Activated naive CD4-positive, alpha-beta T cell treated with anti-CD3 and anti-CD28 coated beads, Interleukin-2, amount 50 U/mL, for 24 hours (primary cell): ENCODE results near the gene RRAS2.

Experiments
- H3K27ac Mint-ChIP-seq: one replicate; pipeline ENCODE4 v1.8.0; 2021; ENCODE audit warnings: mild to moderate bottlenecking, mixed read lengths
- H3K27me3 Mint-ChIP-seq: one replicate; pipeline ENCODE4 v1.8.0; 2021; ENCODE audit warnings: mixed read lengths
- H3K36me3 Mint-ChIP-seq: one replicate; pipeline ENCODE4 v1.8.0; 2021; ENCODE audit warnings: mixed read lengths
- H3K4me1 Mint-ChIP-seq: one replicate; pipeline ENCODE4 v1.8.0; 2021; ENCODE audit warnings: mixed read lengths
- H3K4me3 Mint-ChIP-seq: one replicate; pipeline ENCODE4 v1.8.0; 2021; ENCODE audit warnings: mild to moderate bottlenecking, mixed read lengths
- H3K9me3 Mint-ChIP-seq: one replicate; pipeline ENCODE4 v1.8.0; 2021; ENCODE audit warnings: mixed read lengths

Gene RRAS2

DNA sequence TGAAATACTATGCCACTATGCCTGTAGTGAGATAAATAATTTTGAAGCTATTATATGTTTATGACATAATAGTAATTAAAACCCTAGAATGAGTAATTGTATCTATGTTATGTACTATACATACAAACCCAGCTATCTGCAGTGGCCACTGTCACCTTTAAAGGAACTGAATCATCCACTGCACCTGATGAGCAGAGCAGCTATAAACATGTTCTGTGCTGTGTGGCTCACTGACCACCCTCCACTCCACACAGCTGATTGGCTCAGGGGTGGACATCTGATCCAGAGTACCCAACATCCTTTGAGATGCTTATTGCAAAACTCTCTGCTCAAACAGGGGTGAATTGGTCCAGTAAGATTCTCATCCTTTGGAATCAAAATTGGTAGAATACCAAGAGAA, 19.2 kb upstream of the RRAS2 start:
- Mint-ChIP-seq H3K4me3 (no peak overlapping the region), H3K27me3 (peaks cover 15% of the 10 kb centered on the region), H3K9me3 (no peaks in the 10 kb centered on the region), H3K27ac (no peak overlapping the region), H3K4me1 (peaks cover 10% of the 10 kb centered on the region), H3K36me3 (peaks cover 4% of the 10 kb centered on the region)

- Mint-ChIP-seq H3K27me3 (peaks cover 15% of the 10 kb centered on the region), H3K36me3 (peaks cover 6% of the 10 kb centered on the region), H3K27ac (no peak overlapping the region), H3K4me1 (peaks cover 10% of the 10 kb centered on the region), H3K9me3 (no peaks in the 10 kb centered on the region), H3K4me3 (no peak overlapping the region)
These were observed 17.9 kb upstream of the RRAS2 start for GRCh38 chr11:14376920-14377319.

DNA sequence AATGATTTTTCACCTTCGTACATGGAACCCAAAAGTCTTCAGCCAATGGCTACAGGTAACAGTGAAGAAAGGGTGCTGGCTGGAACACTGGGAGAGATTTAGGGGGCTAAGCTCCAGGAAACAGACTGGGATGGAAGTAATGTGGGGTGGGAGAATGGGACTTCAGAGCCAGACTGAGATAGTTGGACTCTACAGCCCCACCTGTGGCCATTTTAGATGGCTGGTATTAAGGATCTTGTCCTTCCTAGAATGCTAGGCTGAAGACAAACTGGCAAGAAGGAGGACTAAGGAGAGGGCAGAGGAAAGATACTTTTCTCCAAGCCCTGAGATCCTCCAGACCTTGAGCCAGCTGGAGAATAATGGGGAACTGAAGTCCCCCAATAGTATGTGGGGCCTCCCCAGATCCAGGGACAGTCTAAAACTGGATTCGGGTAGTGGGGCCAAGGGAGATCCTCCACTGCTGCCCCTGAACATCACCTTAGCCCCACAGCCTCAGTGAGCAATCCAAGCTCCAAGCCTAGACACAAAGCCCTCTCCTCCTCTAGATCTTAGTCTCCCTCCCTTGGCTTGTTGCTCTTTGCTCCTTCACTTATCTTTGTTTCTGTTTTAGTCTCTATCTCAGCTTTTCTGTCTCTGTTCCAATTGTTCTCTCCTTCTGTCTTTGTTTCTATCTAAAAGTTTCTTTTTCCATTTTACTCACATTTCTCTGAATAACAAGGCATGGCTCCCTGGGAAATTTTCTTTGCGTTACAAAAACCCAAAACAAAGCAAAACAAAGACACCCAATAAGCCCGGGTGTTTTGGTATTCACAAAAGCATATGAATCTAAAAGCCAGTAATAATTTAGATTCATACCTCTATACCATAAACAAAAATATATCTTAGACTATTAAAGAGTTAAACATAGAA, 16.2 kb upstream of the RRAS2 start:
- Mint-ChIP-seq H3K27me3 (peaks cover 9% of the 10 kb centered on the region), H3K36me3 (peaks cover 3% of the 10 kb centered on the region), H3K4me3 (no peak overlapping the region), H3K27ac (peak overlapping the region; percentile 11), H3K4me1 (peaks cover 8% of the 10 kb centered on the region), H3K9me3 (no peaks in the 10 kb centered on the region)

GRCh38 chr11:14373941-14374646, 15.1 kb upstream of the RRAS2 start:
- no peak overlapping the region for H3K4me3 Mint-ChIP-seq
- H3K27me3 Mint-ChIP-seq = peaks cover 5% of the 10 kb centered on the region
- H3K9me3 Mint-ChIP-seq = no peaks in the 10 kb centered on the region
- H3K36me3 Mint-ChIP-seq = peaks cover 3% of the 10 kb centered on the region
- H3K27ac Mint-ChIP-seq = no peak overlapping the region
- peaks cover 8% of the 10 kb centered on the region for H3K4me1 Mint-ChIP-seq

GRCh38 chr11:14372011-14372410, 13.0 kb upstream of the RRAS2 start:
- no peak overlapping the region for H3K4me3 Mint-ChIP-seq
- H3K27me3 Mint-ChIP-seq = peaks cover 2% of the 10 kb centered on the region
- H3K9me3 Mint-ChIP-seq = no peaks in the 10 kb centered on the region
- peaks cover 12% of the 10 kb centered on the region for H3K4me1 Mint-ChIP-seq
- no peak overlapping the region for H3K27ac Mint-ChIP-seq
- H3K36me3 Mint-ChIP-seq = peaks cover 3% of the 10 kb centered on the region

DNA sequence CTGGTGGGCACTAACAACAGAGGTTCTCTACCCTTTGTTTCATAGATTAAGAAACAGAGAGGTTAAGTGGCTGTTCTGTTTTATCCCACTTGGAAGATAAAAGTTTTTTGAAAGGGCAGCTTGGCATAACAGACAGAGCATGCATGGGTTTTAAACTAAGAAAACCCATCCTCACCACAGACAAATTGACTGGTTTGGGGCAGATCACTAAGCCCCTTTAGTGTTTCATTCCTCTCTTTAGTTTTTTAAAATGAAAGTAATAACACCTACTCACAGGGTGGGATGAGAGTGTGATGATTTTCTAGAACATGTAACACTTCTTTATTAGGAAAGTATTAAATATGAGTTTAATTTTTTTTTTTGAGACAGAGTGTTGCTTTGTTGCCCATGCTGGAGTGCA, 12.3 kb upstream of the RRAS2 start:
- H3K36me3 Mint-ChIP-seq = peaks cover 3% of the 10 kb centered on the region
- H3K4me3 Mint-ChIP-seq = no peak overlapping the region
- no peaks in the 10 kb centered on the region for H3K9me3 Mint-ChIP-seq
- H3K27me3 Mint-ChIP-seq = no peaks in the 10 kb centered on the region
- no peak overlapping the region for H3K27ac Mint-ChIP-seq
- H3K4me1 Mint-ChIP-seq = peaks cover 13% of the 10 kb centered on the region

- Mint-ChIP-seq H3K27ac (no peak overlapping the region), H3K36me3 (peaks cover 1% of the 10 kb centered on the region), H3K4me1 (peaks cover 11% of the 10 kb centered on the region), H3K27me3 (no peaks in the 10 kb centered on the region), H3K4me3 (no peak overlapping the region), H3K9me3 (no peaks in the 10 kb centered on the region)
These were observed 11.5 kb upstream of the RRAS2 start for GRCh38 chr11:14370496-14370895.

- H3K9me3 Mint-ChIP-seq = no peaks in the 10 kb centered on the region
- peaks cover 1% of the 10 kb centered on the region for H3K36me3 Mint-ChIP-seq
- peaks cover 8% of the 10 kb centered on the region for H3K4me1 Mint-ChIP-seq
- H3K4me3 Mint-ChIP-seq = no peak overlapping the region
- no peaks in the 10 kb centered on the region for H3K27me3 Mint-ChIP-seq
- no peak overlapping the region for H3K27ac Mint-ChIP-seq
These were observed 10.6 kb upstream of the RRAS2 start for GRCh38 chr11:14369598-14369997.

DNA sequence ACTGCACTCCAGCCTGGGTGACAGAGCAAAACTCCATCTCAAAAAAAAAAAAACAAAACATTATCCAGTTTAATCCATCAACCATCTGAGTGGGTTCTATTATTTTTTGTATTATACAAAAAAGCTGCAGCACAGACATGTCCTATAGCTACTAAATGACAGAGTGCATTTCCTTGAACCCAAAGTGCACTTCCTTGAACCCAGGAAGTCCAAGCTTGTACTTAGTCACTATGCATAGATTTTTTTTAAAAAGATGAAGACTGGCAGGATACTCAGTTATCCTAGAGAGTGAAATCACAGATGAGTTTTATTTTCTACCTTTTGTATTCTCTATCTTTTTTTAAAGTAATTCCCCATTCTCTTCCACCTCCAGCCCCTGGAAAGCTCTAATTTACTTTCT, 8.0 kb upstream of the RRAS2 start:
- H3K36me3 Mint-ChIP-seq = no peaks in the 10 kb centered on the region
- H3K4me3 Mint-ChIP-seq = no peak overlapping the region
- H3K4me1 Mint-ChIP-seq = peaks cover 8% of the 10 kb centered on the region
- H3K27me3 Mint-ChIP-seq = no peaks in the 10 kb centered on the region
- H3K9me3 Mint-ChIP-seq = no peaks in the 10 kb centered on the region
- no peak overlapping the region for H3K27ac Mint-ChIP-seq

- H3K27ac Mint-ChIP-seq = no peak overlapping the region
- no peaks in the 10 kb centered on the region for H3K9me3 Mint-ChIP-seq
- no peaks in the 10 kb centered on the region for H3K27me3 Mint-ChIP-seq
- H3K36me3 Mint-ChIP-seq = no peaks in the 10 kb centered on the region
- H3K4me1 Mint-ChIP-seq = peaks cover 8% of the 10 kb centered on the region
- H3K4me3 Mint-ChIP-seq = no peak overlapping the region
These were observed 5.3 kb upstream of the RRAS2 start for GRCh38 chr11:14364322-14364721.

GRCh38 chr11:14362611-14363010, 3.6 kb upstream of the RRAS2 start:
- Mint-ChIP-seq H3K4me1 (peaks cover 15% of the 10 kb centered on the region), H3K36me3 (peaks cover 1% of the 10 kb centered on the region), H3K9me3 (no peaks in the 10 kb centered on the region), H3K4me3 (no peak overlapping the region), H3K27ac (no peak overlapping the region), H3K27me3 (no peaks in the 10 kb centered on the region)

GRCh38 chr11:14361951-14362350, 3.0 kb upstream of the RRAS2 start:
- Mint-ChIP-seq H3K9me3 (no peaks in the 10 kb centered on the region), H3K27me3 (no peaks in the 10 kb centered on the region), H3K27ac (no peak overlapping the region), H3K36me3 (peaks cover 4% of the 10 kb centered on the region), H3K4me1 (peaks cover 17% of the 10 kb centered on the region), H3K4me3 (no peak overlapping the region)

GRCh38 chr11:14360976-14361375, 2.0 kb upstream of the RRAS2 start:
- H3K36me3 Mint-ChIP-seq = peaks cover 8% of the 10 kb centered on the region
- peaks cover 24% of the 10 kb centered on the region for H3K4me1 Mint-ChIP-seq
- no peak overlapping the region for H3K27ac Mint-ChIP-seq
- no peaks in the 10 kb centered on the region for H3K27me3 Mint-ChIP-seq
- H3K9me3 Mint-ChIP-seq = no peaks in the 10 kb centered on the region
- no peak overlapping the region for H3K4me3 Mint-ChIP-seq

DNA sequence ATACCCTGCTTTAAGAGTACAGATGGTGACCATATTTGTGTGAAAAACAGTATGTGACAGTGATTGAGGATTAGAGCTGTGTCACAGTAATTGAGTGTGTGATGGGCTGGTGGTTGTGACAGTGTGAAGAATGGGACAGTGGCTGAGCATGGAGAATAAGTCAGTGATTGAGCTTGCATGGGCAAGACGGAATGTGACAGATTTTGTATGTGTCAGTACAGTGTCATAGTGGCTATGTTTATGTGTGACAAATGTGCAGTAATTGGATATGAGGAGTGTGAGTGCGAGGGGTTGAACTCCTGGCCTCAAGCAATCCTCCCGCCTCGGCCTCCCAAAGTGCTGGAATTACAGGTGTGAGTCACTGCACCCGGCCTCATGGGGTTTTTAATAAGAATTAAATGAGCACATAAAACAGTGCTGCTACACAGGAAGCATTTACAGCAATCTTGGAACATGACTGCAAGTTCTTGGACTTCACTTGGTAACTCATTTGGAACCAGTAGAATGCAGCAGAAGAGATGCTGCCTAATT, 583 bp upstream of the RRAS2 start:
- Mint-ChIP-seq H3K9me3 (no peaks in the 10 kb centered on the region), H3K27ac (peak overlapping the region; percentile 69), H3K4me3 (peak overlapping the region; percentile 78), H3K27me3 (no peaks in the 10 kb centered on the region), H3K36me3 (peaks cover 11% of the 10 kb centered on the region), H3K4me1 (peaks cover 31% of the 10 kb centered on the region)

GRCh38 chr11:14357881-14358728, 878 bp downstream of the RRAS2 start:
- peak overlapping the region; percentile 99 for H3K4me3 Mint-ChIP-seq
- H3K36me3 Mint-ChIP-seq = peaks cover 15% of the 10 kb centered on the region

More at GRCh38 chr11:14357881-14358728, 878 bp downstream of the RRAS2 start:
- Mint-ChIP-seq H3K27me3 (no peaks in the 10 kb centered on the region), H3K9me3 (no peaks in the 10 kb centered on the region), H3K4me1 (peaks cover 43% of the 10 kb centered on the region), H3K27ac (peak overlapping the region; percentile 99)
